Measurements from ENCODE around the gene PIK3R5.

GRCh38 chr17:8898126-8898525, 67.4 kb downstream of the PIK3R5 start:
- TF ChIP-seq POLR2A (IDR thresholded peaks at IDR 0.05; ENCODE audit: low read length) (no peak), GATA1 (IDR thresholded peaks at IDR 0.05; ENCODE audit: low read depth, low read length) (no peak)

All from erythroblast (primary cell).